PC-9 (cell line): ENCODE results near the gene SPRY2. TPM values are rescaled to one million over a fixed set of nuclear protein-coding genes. Genes with fewer than 3 reads are reported as not detected.

Experiments
- BruUV-seq: library from RNA; stranded (reverse); fragments of 400-500 nt; replicated peaks from 2 replicates; lab custom pipeline; 2021; lab: Mats Ljungman, UMichigan
- CTCF ChIA-PET: fragments of 300-600 bp; sonication (Branson Sonifier 250); formaldehyde crosslinking; loops from one replicate; lab custom pipeline; 2022; ENCODE audit warnings: antibody characterized with exemption; lab: Charles Lee
- POLR2A ChIA-PET: fragments of 300-600 bp; sonication (Branson Sonifier 250); formaldehyde crosslinking; loops from one replicate; lab custom pipeline; 2022; ENCODE audit warnings: antibody characterized with exemption; ENCODE audit not compliant: unreplicated experiment; lab: Charles Lee
- DNase-seq, 2 experiments: peaks; one replicate each; pipeline versions ENCODE4 v3.0.0 to v3.0.0-alpha.2; 2015 to 2022; ENCODE audit warnings: mixed read lengths in 1 of 2
- H2AFZ ChIP-seq: fragments of 200-600 bp; sonication (generic); 2 replicates; pipeline ENCODE4 v1.8.1; 2017; ENCODE audit warnings: antibody characterized with exemption
- H3F3A ChIP-seq: fragments of 200-600 bp; sonication (generic); 2 replicates; pipeline ENCODE4 v1.8.1; 2017; ENCODE audit warnings: antibody characterized with exemption, mild to moderate bottlenecking, low read depth; ENCODE audit not compliant: insufficient read depth
- H3K27ac ChIP-seq: fragments of 200-600 bp; sonication (generic); 2 replicates; pipeline ENCODE4 v1.6.1; 2016; ENCODE audit warnings: mixed run types
- H3K27me3 ChIP-seq: fragments of 200-600 bp; sonication (generic); 2 replicates; pipeline ENCODE4 v1.6.1; 2016; ENCODE audit warnings: low read depth, mixed run types; ENCODE audit not compliant: insufficient read depth
- H3K36me3 ChIP-seq: fragments of 200-600 bp; sonication (generic); 2 replicates; pipeline ENCODE4 v1.6.1; 2016; ENCODE audit warnings: low read depth, mixed run types
- H3K4me1 ChIP-seq: fragments of 200-600 bp; sonication (generic); replicated peaks from 2 replicates; pipeline ENCODE4 v1.6.1; 2016; ENCODE audit warnings: mixed run types; ENCODE audit not compliant: insufficient read depth
- H3K4me2 ChIP-seq: fragments of 200-600 bp; sonication (generic); 2 replicates; pipeline ENCODE4 v1.6.1; 2017; ENCODE audit warnings: mixed run types
- H3K4me3 ChIP-seq: fragments of 200-600 bp; sonication (generic); 2 replicates; pipeline ENCODE4 v1.6.1; 2016; ENCODE audit warnings: mixed run types
- H3K79me2 ChIP-seq: fragments of 200-600 bp; sonication (generic); 2 replicates; pipeline ENCODE4 v1.6.1; 2017; ENCODE audit warnings: low read depth, mixed run types
- H3K9me2 ChIP-seq: fragments of 200-600 bp; sonication (generic); 2 replicates; pipeline ENCODE4 v1.8.1; 2017; ENCODE audit warnings: mild to moderate bottlenecking; ENCODE audit not compliant: insufficient read depth
- H3K9me3 ChIP-seq: fragments of 200-600 bp; sonication (generic); 2 replicates; pipeline ENCODE4 v1.8.1; 2016; ENCODE audit warnings: low read depth; ENCODE audit not compliant: insufficient read depth
- H4K20me1 ChIP-seq: fragments of 200-600 bp; sonication (generic); 2 replicates; pipeline ENCODE4 v1.8.1; 2017; ENCODE audit not compliant: insufficient read depth
- EZH2 ChIP-seq: fragments of 200-600 bp; sonication (generic); IDR thresholded peaks from 2 replicates; pipeline ENCODE4 v1.8.0; 2017; ENCODE audit warnings: antibody characterized with exemption, low read depth
- intact Hi-C: fragments of 100-400 bp; cut with micrococcal nuclease; formaldehyde crosslinking; loops from one replicate; pipeline ENCODE4 v1.10.0; 2022; ENCODE audit not compliant: unreplicated experiment
- total RNA-seq: library from RNA; stranded (reverse); gene quantifications from 2 replicates; pipeline ENCODE4 v1.2.3, GENCODE V29; 2021
- TF ChIP-seq, protein P1 (sequence below): fragments of 200-600 bp; sonication (generic); conservative IDR thresholded peaks from 2 replicates; pipeline ENCODE4 v1.6.1; 2017; ENCODE audit warnings: mixed run types, antibody characterized with exemption, mild to moderate bottlenecking, moderate library complexity

SPRY2 gene
- total RNA-seq, 1 experiment from 2014 or later, result 13.4 TPM

DNA sequence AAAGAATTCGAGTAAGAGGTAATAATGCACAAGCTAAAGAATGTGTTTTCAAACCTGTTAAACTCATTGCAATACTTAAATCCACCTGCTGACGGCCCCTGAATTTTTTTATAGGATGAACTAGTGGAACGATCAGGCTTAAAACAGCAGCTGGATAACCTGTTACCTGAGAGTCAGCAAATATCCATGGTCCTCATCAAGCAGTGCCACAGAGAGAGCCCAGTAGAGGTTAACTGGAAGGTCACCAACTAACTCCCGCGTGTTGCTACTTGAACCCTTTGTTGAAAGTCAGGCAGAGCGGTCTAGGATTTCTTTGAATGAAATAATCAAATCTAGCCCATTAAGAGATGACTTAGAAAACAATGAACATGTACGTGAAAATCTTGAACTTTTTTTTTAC lies 47.6 kb upstream of the SPRY2 start:
- no peak for TF ChIP-seq EZH2
- TF ChIP-seq, protein P1, sequence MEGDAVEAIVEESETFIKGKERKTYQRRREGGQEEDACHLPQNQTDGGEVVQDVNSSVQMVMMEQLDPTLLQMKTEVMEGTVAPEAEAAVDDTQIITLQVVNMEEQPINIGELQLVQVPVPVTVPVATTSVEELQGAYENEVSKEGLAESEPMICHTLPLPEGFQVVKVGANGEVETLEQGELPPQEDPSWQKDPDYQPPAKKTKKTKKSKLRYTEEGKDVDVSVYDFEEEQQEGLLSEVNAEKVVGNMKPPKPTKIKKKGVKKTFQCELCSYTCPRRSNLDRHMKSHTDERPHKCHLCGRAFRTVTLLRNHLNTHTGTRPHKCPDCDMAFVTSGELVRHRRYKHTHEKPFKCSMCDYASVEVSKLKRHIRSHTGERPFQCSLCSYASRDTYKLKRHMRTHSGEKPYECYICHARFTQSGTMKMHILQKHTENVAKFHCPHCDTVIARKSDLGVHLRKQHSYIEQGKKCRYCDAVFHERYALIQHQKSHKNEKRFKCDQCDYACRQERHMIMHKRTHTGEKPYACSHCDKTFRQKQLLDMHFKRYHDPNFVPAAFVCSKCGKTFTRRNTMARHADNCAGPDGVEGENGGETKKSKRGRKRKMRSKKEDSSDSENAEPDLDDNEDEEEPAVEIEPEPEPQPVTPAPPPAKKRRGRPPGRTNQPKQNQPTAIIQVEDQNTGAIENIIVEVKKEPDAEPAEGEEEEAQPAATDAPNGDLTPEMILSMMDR, result no peak
- Histone ChIP-seq H3K9me2 (no peaks in the 10 kb centered on the region), H2AFZ (no peak overlapping the region), H3K36me3 (no peaks in the 10 kb centered on the region), H3K79me2 (no peaks in the 10 kb centered on the region), H3K27ac (no peak overlapping the region), H3K4me1 (no peaks in the 10 kb centered on the region), H3K9me3 (no peaks in the 10 kb centered on the region), H3K27me3 (peaks cover 3% of the 10 kb centered on the region; the same call in 1 of the 2 replicates), H3F3A (no peaks in the 10 kb centered on the region), H3K4me2 (no peak overlapping the region), H4K20me1 (no peaks in the 10 kb centered on the region), H3K4me3 (no peak overlapping the region)
- DNase-seq, result no peak
- POLR2A ChIA-PET, result no interaction called here
- intact Hi-C loops, result no loop called here
- CTCF ChIA-PET, result no interaction called here
- BruUV-seq, result no TSS peak

DNA sequence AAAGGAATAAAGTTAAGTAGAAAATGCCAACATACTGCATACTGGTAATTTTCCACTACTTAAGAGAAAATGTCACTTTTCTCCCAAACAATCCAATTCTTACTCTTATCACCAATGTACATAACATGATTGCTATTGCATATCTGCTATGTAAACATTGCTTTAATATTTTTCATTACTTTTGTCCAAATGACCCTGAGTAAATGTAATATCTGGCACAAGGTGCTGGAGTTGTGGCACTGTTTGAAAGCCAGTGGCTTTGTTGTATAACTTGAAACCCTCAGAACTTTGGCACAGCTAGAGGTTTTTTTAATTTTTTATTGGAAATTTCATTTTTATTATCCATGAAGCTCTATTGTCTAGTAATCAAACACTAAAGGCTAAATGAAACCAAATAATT lies 45.7 kb upstream of the SPRY2 start:
- POLR2A ChIA-PET, result no interaction called here
- Histone ChIP-seq H3K79me2 (no peaks in the 10 kb centered on the region), H3K4me2 (no peak overlapping the region), H3F3A (no peaks in the 10 kb centered on the region), H3K4me1 (no peaks in the 10 kb centered on the region), H3K9me3 (no peaks in the 10 kb centered on the region), H2AFZ (no peak overlapping the region), H3K36me3 (no peaks in the 10 kb centered on the region), H3K4me3 (no peak overlapping the region), H3K27me3 (peaks cover 3% of the 10 kb centered on the region; the same call in 1 of the 2 replicates), H3K9me2 (no peaks in the 10 kb centered on the region), H4K20me1 (no peaks in the 10 kb centered on the region), H3K27ac (no peak overlapping the region)
- no TSS peak for BruUV-seq
- DNase-seq, result no peak
- intact Hi-C loops, result no loop called here
- TF ChIP-seq, protein P1, result no peak
- no peak for TF ChIP-seq EZH2
- CTCF ChIA-PET, result no interaction called here

DNA sequence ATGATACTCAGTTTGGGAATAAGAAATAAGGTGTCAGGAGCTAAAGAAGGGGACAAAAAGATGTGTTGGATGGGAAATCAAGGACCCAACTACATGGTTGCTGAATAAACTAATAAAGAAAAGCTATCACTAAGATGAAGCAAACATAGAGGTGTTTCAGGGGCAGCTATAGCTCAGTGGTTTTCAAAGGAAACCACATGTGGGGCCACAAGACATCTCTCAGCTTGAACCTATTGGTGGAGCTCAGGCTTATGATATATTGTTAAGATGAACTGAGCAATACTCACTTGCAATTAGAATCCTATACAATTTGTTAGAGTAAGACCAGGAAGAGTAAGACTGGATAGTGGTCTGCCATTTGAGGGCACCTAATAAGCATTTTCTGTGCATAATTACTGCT lies 45.1 kb upstream of the SPRY2 start:
- intact Hi-C loops, result no loop called here
- Histone ChIP-seq H2AFZ (no peak overlapping the region), H3K9me3 (no peaks in the 10 kb centered on the region), H3K27me3 (peaks cover 3% of the 10 kb centered on the region; the same call in 1 of the 2 replicates), H3K4me1 (no peaks in the 10 kb centered on the region), H3K79me2 (no peaks in the 10 kb centered on the region), H3K4me2 (no peak overlapping the region), H3K4me3 (no peak overlapping the region), H4K20me1 (no peaks in the 10 kb centered on the region), H3K9me2 (no peaks in the 10 kb centered on the region), H3F3A (no peaks in the 10 kb centered on the region), H3K27ac (no peak overlapping the region), H3K36me3 (no peaks in the 10 kb centered on the region)
- no TSS peak for BruUV-seq
- ChIA-PET POLR2A (no interaction called here), CTCF (no interaction called here)
- TF ChIP-seq EZH2, result no peak
- TF ChIP-seq, protein P1, result no peak
- DNase-seq, result no peak
